OCI-LY3 (cell line): Measurements from ENCODE around the gene PTPRN2.

Experiments used
- EZH2phosphoT487 ChIP-seq: fragments of 200-600 bp; shearing (Covaris generic); IDR thresholded peaks from 2 replicates; pipeline ENCODE4 v1.6.1; 2018; ENCODE audit warnings: antibody characterized with exemption, mixed run types, low read depth
- TF ChIP-seq, protein P1 (sequence below): fragments of 200-600, 300-600 bp; sonication (generic); IDR thresholded peaks from 2 replicates; pipeline ENCODE4 v1.5.1; 2014; ENCODE audit warnings: antibody characterized with exemption, low read length, low read depth

DNA sequence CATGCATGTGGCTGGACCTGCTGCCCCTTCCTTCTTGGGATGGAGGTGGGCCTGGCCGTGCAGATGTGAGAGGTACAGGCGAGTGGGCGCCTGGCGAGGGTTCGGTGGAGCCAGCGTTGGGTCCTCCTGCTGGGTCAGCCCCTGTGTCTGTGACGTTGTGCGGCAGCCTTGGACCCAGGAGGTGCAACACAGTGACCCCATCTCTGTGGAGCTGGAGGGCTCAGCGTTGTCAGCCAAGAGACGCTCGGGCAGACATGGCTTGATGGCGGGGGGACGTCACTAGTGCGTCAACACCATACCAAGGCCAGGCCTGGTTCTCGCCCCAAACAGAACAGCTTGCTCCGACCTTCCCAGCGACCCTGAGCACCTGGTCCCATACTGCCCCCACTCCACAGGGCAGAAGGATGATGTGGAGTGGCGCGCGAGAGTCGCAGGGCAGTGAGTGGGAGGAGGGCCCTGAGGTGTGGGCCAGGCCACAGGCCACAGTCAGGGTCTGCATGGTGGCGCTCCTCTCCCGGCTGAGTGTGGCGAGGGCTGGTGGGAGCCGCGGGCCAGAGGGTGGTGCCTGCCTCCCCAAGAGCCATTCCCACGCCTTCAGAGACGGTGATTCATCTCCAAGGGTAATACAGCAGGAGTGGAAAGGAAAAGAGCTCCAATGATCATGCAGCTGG is 1066.4 kb downstream of the PTPRN2 start:
- TF ChIP-seq, protein P1, sequence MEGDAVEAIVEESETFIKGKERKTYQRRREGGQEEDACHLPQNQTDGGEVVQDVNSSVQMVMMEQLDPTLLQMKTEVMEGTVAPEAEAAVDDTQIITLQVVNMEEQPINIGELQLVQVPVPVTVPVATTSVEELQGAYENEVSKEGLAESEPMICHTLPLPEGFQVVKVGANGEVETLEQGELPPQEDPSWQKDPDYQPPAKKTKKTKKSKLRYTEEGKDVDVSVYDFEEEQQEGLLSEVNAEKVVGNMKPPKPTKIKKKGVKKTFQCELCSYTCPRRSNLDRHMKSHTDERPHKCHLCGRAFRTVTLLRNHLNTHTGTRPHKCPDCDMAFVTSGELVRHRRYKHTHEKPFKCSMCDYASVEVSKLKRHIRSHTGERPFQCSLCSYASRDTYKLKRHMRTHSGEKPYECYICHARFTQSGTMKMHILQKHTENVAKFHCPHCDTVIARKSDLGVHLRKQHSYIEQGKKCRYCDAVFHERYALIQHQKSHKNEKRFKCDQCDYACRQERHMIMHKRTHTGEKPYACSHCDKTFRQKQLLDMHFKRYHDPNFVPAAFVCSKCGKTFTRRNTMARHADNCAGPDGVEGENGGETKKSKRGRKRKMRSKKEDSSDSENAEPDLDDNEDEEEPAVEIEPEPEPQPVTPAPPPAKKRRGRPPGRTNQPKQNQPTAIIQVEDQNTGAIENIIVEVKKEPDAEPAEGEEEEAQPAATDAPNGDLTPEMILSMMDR: no peak
- TF ChIP-seq EZH2phosphoT487: no peak
